Measurements from ENCODE around the gene NHERF2. TPM values are rescaled to one million over a fixed set of nuclear protein-coding genes. Genes with fewer than 3 reads are reported as not detected.

The NHERF2 gene
- total RNA-seq, 1 donor from 2014 or later: 3.0 TPM

DNA sequence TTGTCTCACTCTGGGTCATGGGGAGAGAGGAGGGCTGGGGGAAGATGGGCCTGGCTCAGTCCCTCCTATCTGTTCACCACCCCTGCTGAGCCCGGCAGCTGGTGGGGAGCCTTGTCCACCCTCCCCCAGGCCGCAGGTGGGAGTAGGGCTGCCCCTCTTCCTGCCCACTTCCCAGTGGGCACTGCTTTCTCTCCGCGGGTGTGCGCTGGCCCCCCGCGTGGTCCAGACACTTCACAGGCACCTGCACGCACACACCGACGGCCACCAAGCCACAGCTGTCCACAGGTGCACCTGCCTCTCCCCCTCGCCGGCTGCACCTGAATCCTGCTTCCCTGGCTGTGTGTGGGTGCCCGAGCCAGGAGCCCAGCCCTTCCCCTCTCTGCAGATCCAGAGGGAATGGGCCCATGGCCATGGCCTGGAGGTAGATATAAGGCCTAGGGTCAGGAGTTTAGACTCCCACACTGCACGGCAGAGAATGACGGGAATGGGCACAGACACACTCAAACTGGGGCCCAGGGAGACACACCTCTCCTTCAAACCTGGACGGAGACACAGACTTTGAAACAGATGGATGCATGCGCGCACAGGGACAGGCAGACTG lies 2.0 kb downstream of the NHERF2 start:
- no peak overlapping the region for H3K4me2 ChIP-seq

DNA sequence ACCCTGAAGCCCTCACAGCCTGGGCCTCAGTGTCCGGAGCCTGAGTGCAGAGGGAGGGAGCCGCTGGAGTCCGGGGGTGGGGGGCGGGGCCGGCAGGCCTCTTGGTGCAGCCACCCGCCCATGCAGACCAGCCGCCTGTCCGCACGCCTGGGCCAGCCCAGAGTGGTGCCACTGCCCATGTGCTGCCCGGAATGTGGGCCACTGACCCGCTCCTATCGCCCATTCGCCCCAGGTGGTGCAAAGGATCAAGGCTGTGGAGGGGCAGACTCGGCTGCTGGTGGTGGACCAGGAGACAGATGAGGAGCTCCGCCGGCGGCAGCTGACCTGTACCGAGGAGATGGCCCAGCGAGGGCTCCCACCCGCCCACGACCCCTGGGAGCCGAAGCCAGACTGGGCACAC lies 2.6 kb downstream of the NHERF2 start:
- peaks cover 10% of the 10 kb centered on the region for H3K4me1 Mint-ChIP-seq
- Histone ChIP-seq H3K27me3 (peaks cover 45% of the 10 kb centered on the region), H3K4me2 (no peak overlapping the region), H4K20me1 (ENCODE audit: low read depth) (peaks cover 5% of the 10 kb centered on the region), H3K36me3 (no peaks in the 10 kb centered on the region), H3K9ac (no peak overlapping the region), H3F3A (ENCODE audit: low read depth) (peaks cover 13% of the 10 kb centered on the region), H3K4me1 (peaks cover 6% of the 10 kb centered on the region), H2AFZ (replicated peaks) (no peak overlapping the region), H3K9me3 (ENCODE audit: low read depth) (no peaks in the 10 kb centered on the region), H3K4me3 (no peak overlapping the region), H3K79me2 (ENCODE audit: low read depth) (no peaks in the 10 kb centered on the region), H3K27ac (no peak overlapping the region)
- peaks cover 11% of the 10 kb centered on the region for H3K27me3 Mint-ChIP-seq (ENCODE audit: insufficient read depth, low read depth)
- H3K27ac Mint-ChIP-seq: no peak overlapping the region
- TF ChIP-seq EZH2 (IDR thresholded peaks at IDR 0.05) (no peak), EZH2phosphoT487 (IDR thresholded peaks at IDR 0.05) (no peak)
- TF ChIP-seq, protein P1, sequence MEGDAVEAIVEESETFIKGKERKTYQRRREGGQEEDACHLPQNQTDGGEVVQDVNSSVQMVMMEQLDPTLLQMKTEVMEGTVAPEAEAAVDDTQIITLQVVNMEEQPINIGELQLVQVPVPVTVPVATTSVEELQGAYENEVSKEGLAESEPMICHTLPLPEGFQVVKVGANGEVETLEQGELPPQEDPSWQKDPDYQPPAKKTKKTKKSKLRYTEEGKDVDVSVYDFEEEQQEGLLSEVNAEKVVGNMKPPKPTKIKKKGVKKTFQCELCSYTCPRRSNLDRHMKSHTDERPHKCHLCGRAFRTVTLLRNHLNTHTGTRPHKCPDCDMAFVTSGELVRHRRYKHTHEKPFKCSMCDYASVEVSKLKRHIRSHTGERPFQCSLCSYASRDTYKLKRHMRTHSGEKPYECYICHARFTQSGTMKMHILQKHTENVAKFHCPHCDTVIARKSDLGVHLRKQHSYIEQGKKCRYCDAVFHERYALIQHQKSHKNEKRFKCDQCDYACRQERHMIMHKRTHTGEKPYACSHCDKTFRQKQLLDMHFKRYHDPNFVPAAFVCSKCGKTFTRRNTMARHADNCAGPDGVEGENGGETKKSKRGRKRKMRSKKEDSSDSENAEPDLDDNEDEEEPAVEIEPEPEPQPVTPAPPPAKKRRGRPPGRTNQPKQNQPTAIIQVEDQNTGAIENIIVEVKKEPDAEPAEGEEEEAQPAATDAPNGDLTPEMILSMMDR (IDR thresholded peaks at IDR 0.05): no peak
- no peaks in the 10 kb centered on the region for H3K36me3 Mint-ChIP-seq
- no peaks in the 10 kb centered on the region for H3K9me3 Mint-ChIP-seq
- H3K4me3 Mint-ChIP-seq: no peak overlapping the region
- no peak for DNase-seq (ENCODE audit: low spot score)

More for the DNA sequence above, 2.0 kb downstream of the NHERF2 start:
- Histone ChIP-seq H3K4me3 (no peak overlapping the region), H2AFZ (replicated peaks) (no peak overlapping the region), H4K20me1 (ENCODE audit: low read depth) (peaks cover 5% of the 10 kb centered on the region), H3K9me3 (ENCODE audit: low read depth) (no peaks in the 10 kb centered on the region), H3K9ac (no peak overlapping the region), H3K79me2 (ENCODE audit: low read depth) (no peaks in the 10 kb centered on the region), H3K27me3 (peaks cover 51% of the 10 kb centered on the region), H3K4me1 (peaks cover 6% of the 10 kb centered on the region), H3K36me3 (no peaks in the 10 kb centered on the region), H3K27ac (no peak overlapping the region), H3F3A (ENCODE audit: low read depth) (peaks cover 13% of the 10 kb centered on the region)
- no peaks in the 10 kb centered on the region for H3K9me3 Mint-ChIP-seq
- TF ChIP-seq EZH2phosphoT487 (IDR thresholded peaks at IDR 0.05): no peak
- TF ChIP-seq EZH2 (IDR thresholded peaks at IDR 0.05): no peak
- TF ChIP-seq, protein P1 (IDR thresholded peaks at IDR 0.05): no peak
- H3K4me3 Mint-ChIP-seq: no peak overlapping the region
- peak overlapping the region; percentile 42 for H3K27ac Mint-ChIP-seq
- H3K36me3 Mint-ChIP-seq: no peaks in the 10 kb centered on the region
- H3K27me3 Mint-ChIP-seq (ENCODE audit: insufficient read depth, low read depth): peaks cover 11% of the 10 kb centered on the region
- peaks cover 14% of the 10 kb centered on the region for H3K4me1 Mint-ChIP-seq
- no peak for DNase-seq (ENCODE audit: low spot score)

DNA sequence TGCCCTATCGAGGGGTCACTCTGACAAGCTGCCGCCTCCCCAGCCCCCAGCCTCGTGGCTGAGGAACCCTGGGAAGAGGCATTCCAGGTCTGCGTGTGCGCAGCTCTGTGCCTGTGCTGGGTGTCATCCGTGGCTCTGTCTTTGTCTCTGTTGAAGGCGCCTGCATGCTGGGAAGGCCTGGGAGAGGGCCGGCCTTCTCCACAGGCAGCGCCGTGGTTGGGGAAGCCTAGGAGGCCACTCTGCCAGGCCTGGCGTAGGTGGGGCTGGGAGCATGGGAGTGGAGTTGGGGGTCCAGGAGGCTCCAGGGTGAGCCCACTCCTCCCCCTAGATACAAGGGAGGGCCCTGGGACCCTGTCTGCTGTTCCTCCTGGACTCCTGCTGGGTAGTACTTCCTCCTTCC lies 3.3 kb downstream of the NHERF2 start:
- Mint-ChIP-seq H3K4me3 (no peak overlapping the region), H3K27ac (no peak overlapping the region), H3K27me3 (ENCODE audit: insufficient read depth, low read depth) (peaks cover 9% of the 10 kb centered on the region), H3K9me3 (no peaks in the 10 kb centered on the region), H3K4me1 (peaks cover 10% of the 10 kb centered on the region), H3K36me3 (no peaks in the 10 kb centered on the region)
- no peak overlapping the region for H3K9ac ChIP-seq
- H3K4me3 ChIP-seq: no peak overlapping the region
- TF ChIP-seq, protein P1 (IDR thresholded peaks at IDR 0.05): no peak
- TF ChIP-seq EZH2phosphoT487 (IDR thresholded peaks at IDR 0.05) (no peak), EZH2 (IDR thresholded peaks at IDR 0.05) (no peak)
- H3F3A ChIP-seq (ENCODE audit: low read depth): peaks cover 13% of the 10 kb centered on the region
- no peak overlapping the region for H2AFZ ChIP-seq (replicated peaks)
- no peak for DNase-seq (ENCODE audit: low spot score)
- peaks cover 5% of the 10 kb centered on the region for H4K20me1 ChIP-seq (ENCODE audit: low read depth)
- no peaks in the 10 kb centered on the region for H3K9me3 ChIP-seq (ENCODE audit: low read depth)
- no peaks in the 10 kb centered on the region for H3K79me2 ChIP-seq (ENCODE audit: low read depth)
- peaks cover 6% of the 10 kb centered on the region for H3K4me1 ChIP-seq
- H3K4me2 ChIP-seq: no peak overlapping the region
- no peaks in the 10 kb centered on the region for H3K36me3 ChIP-seq
- peaks cover 38% of the 10 kb centered on the region for H3K27me3 ChIP-seq
- H3K27ac ChIP-seq: no peak overlapping the region
